ENCODE results near the gene TARDBP. TPM values are rescaled to one million over a fixed set of nuclear protein-coding genes. Genes with fewer than 3 reads are reported as not detected.
A peak's percentile ranks its signal among the peaks of the same experiment; 100 is the strongest.

The TARDBP gene
- total and polyA plus RNA-seq, 9 of the 15 experiments (the other 6 are each of a cell fraction or from before 2014, with no cell fraction given) = 122 to 515 (median 243) TPM

GRCh38 chr1:11012260-11013159, at the start of gene TARDBP (continued):
- TF ChIP-seq STAT6 (CRISPR knock-in tag; IDR thresholded peaks at IDR 0.05) = 0 out of 2 replicates have a peak, but pooled peaks have one; percentile 60
- TF ChIP-seq EZH2 (IDR thresholded peaks at IDR 0.05; ENCODE audit: borderline replicate concordance, low read depth, low read length) = no peak
- no peak; the same call in 1 of the 2 replicates for TF ChIP-seq CEBPG (CRISPR knock-in tag; IDR thresholded peaks at IDR 0.05)
- TF ChIP-seq CEBPG (tag; conservative IDR thresholded peaks at IDR 0.05 in 1 of 2, IDR thresholded peaks at IDR 0.05 in 1 of 2) = no peak
- TF ChIP-seq HMGXB4 (CRISPR knock-in tag; IDR thresholded peaks at IDR 0.05) = peak; percentile 98
- TF ChIP-seq ZNF512 (tag; IDR thresholded peaks at IDR 0.05) = no peak
- peak; percentile 93; the same call in 1 of the 2 replicates for TF ChIP-seq ZZZ3 (IDR thresholded peaks at IDR 0.05)
- TF ChIP-seq TSHZ1 (CRISPR knock-in tag; IDR thresholded peaks at IDR 0.05) = no peak
- TF ChIP-seq ZNF561 (CRISPR knock-in tag; conservative IDR thresholded peaks at IDR 0.05) = no peak
- no peak for TF ChIP-seq SLC30A9 (CRISPR knock-in tag; IDR thresholded peaks at IDR 0.05)
- no peak for TF ChIP-seq DEAF1 (CRISPR knock-in tag; IDR thresholded peaks at IDR 0.05)
- no peak for TF ChIP-seq SRSF3 (IDR thresholded peaks at IDR 0.05; ENCODE audit: insufficient read depth, low read length)
- no peak for TF ChIP-seq ESRRB (CRISPR knock-in tag; IDR thresholded peaks at IDR 0.05; ENCODE audit: borderline replicate concordance)
- TF ChIP-seq ZNF57 (CRISPR knock-in tag; IDR thresholded peaks at IDR 0.05) = no peak

All from K562 (cell line).